ENCODE measurements around the gene ITGA2B. TPM values are rescaled to one million over a fixed set of nuclear protein-coding genes. Genes with fewer than 3 reads are reported as not detected.
A peak's percentile ranks its signal among the peaks of the same experiment; 100 is the strongest.
"Not testable (repeated sequence)": the region's sequence is repeated elsewhere in the genome, so short reads cannot be mapped to it uniquely, and the experiment has no call there.

The ITGA2B gene
- total RNA-seq, 1 experiment from 2014 or later = 0.40 TPM

- no peak for DNase-seq (ENCODE audit: low read depth)
These were observed 56.1 kb downstream of the ITGA2B start for GRCh38 chr17:44333371-44333770.

GRCh38 chr17:44331249-44331760 is 58.1 kb downstream of the ITGA2B start:
- peak; percentile 72 for DNase-seq (ENCODE audit: low read depth)

GRCh38 chr17:44330263-44330662 is 59.2 kb downstream of the ITGA2B start:
- not testable (repeated sequence) for DNase-seq (ENCODE audit: low read depth)

GRCh38 chr17:44329516-44329915 is 59.9 kb downstream of the ITGA2B start:
- not testable (repeated sequence) for DNase-seq (ENCODE audit: low read depth)

- DNase-seq (ENCODE audit: low read depth) = no peak
These were observed 61.6 kb downstream of the ITGA2B start for GRCh38 chr17:44327715-44328449.

- DNase-seq (ENCODE audit: low read depth) = peak; percentile 95
These were observed 62.5 kb downstream of the ITGA2B start for GRCh38 chr17:44326861-44327444.

- peak; percentile 87 for DNase-seq (ENCODE audit: low read depth)
These were observed 64.7 kb downstream of the ITGA2B start, which contains the start of gene SLC25A39 for GRCh38 chr17:44324571-44325275. Gene SLC25A39 (minus strand): TSS chr17:44324823. CDS start chr17:44323562, 1,261 bp downstream.

GRCh38 chr17:44324092-44324570 is 65.3 kb downstream of the ITGA2B start:
- no peak for DNase-seq (ENCODE audit: low read depth)

- no peak for DNase-seq (ENCODE audit: low read depth)
These were observed 65.9 kb downstream of the ITGA2B start for GRCh38 chr17:44323359-44324091.

GRCh38 chr17:44322236-44322895 is 67.1 kb downstream of the ITGA2B start:
- DNase-seq (ENCODE audit: low read depth) = no peak

Other genes with a start within 250 kb of the ITGA2B start
- 5.6 and 5.9 TPM in 2 replicates for gene HROB, start 247.7 kb downstream of the ITGA2B start, total RNA-seq (2014; rRNA removed)
- gene ASB16, start 218.9 kb downstream of the ITGA2B start, total RNA-seq (2014; rRNA removed) = not detected in 2 replicates
- gene TMUB2, start 202.7 kb downstream of the ITGA2B start, total RNA-seq (2014; rRNA removed) = 28.3 and 31.1 TPM in 2 replicates
- gene ATXN7L3, start 189.8 kb downstream of the ITGA2B start, total RNA-seq (2014; rRNA removed) = 42.1 and 47.0 TPM in 2 replicates
- 66.5 and 76.0 TPM in 2 replicates for gene UBTF, start 170.0 kb downstream of the ITGA2B start, total RNA-seq (2014; rRNA removed)
- gene SLC4A1, start 121.5 kb downstream of the ITGA2B start, total RNA-seq (2014; rRNA removed) = not detected in 2 replicates
- 0.32 TPM in 1 of 2 replicates, not detected in the other for gene RUNDC3A, start 81.0 kb downstream of the ITGA2B start, total RNA-seq (2014; rRNA removed)
- gene SLC25A39, start 64.8 kb downstream of the ITGA2B start, total RNA-seq (2014; rRNA removed) = 113 and 136 TPM in 2 replicates
- gene GRN, start 44.3 kb downstream of the ITGA2B start, total RNA-seq (2014; rRNA removed) = 217 and 235 TPM in 2 replicates
- gene FAM171A2, start 25.8 kb downstream of the ITGA2B start, total RNA-seq (2014; rRNA removed) = 9.6 and 9.7 TPM in 2 replicates
- gene GPATCH8, start 113.8 kb upstream of the ITGA2B start, total RNA-seq (2014; rRNA removed) = 15.8 and 21.6 TPM in 2 replicates
- 12.5 and 21.2 TPM in 2 replicates for gene FZD2, start 167.8 kb upstream of the ITGA2B start, total RNA-seq (2014; rRNA removed)

Measured in LHCN-M2 (cell line).